Neuron (in vitro differentiated cells): ENCODE results near the gene TRIM39.
"Not testable (repeated sequence)": the region's sequence is repeated elsewhere in the genome, so short reads cannot be mapped to it uniquely, and the experiment has no call there.

Experiments used
- H2AFZ ChIP-seq: one replicate; pipeline ENCODE4 v1.6.1; 2013; ENCODE audit warnings: low read depth, mild to moderate bottlenecking, inconsistent platforms, low read length, moderate library complexity
- H3K27me3 ChIP-seq: one replicate; pipeline ENCODE4 v1.6.1; 2013; ENCODE audit warnings: low read length; ENCODE audit not compliant: insufficient read depth
- H3K36me3 ChIP-seq: one replicate; pipeline ENCODE4 v1.6.1; 2013; ENCODE audit warnings: low read length; ENCODE audit not compliant: insufficient read depth
- H3K4me1 ChIP-seq: one replicate; pipeline ENCODE4 v1.6.1; 2013; ENCODE audit warnings: low read length; ENCODE audit not compliant: insufficient read depth
- H3K4me3 ChIP-seq: 2 replicates; pipeline ENCODE4 v1.5.1; 2013; ENCODE audit warnings: mild to moderate bottlenecking, low read length, moderate library complexity
- H3K9me3 ChIP-seq: one replicate; pipeline ENCODE4 v1.6.1; 2013; ENCODE audit warnings: low read length

The TRIM39 gene

DNA sequence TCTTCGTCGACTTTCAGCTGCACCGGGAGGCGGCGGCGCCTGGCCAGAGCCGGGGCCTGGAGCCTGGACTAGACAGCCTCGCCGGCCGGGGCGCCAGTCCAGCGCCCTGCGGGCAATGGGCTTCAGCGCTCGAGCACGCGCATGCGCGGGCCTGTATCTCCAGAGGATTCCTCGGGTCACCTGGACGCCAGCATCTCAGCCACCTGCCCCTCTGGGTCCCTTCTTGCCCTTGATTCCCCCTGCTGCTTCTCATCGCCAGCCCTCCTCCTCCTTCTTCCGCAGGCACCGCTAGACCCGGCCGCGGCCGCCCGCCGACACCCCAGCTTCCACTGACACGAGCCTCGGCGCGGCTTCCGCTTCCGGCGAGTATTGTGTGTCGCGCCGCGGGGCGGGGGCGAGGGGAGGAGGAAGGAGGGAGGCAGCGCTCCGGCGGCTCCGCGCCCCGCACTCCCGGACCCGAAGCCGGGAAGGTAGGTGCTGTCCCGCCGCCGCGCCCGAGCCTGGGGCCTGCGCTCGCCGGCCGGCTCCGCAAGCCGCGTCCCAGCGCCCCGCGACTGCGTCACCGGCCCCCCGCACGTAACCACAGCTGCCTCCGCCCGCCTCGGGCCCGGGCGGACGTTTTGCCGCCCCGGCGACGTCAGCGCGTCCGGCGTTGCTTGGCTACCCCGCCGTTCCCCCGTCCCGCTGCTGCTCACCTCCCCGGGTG, at the start of gene TRIM39:
Gene TRIM39 (plus strand): TSS at position 402 of the 706 bp plus-strand sequence. CDS start 2,391 bp downstream, outside the sequence.
- Histone ChIP-seq H3K4me1 (peaks cover 19% of the 10 kb centered on the region), H2AFZ (peak within 1 kb of the TSS; percentile 62), H3K36me3 (peaks cover 21% of the 10 kb centered on the region), H3K9me3 (peaks cover 3% of the 10 kb centered on the region), H3K4me3 (peak within 1 kb of the TSS; percentile 62), H3K27me3 (no peaks in the 10 kb centered on the region)

DNA sequence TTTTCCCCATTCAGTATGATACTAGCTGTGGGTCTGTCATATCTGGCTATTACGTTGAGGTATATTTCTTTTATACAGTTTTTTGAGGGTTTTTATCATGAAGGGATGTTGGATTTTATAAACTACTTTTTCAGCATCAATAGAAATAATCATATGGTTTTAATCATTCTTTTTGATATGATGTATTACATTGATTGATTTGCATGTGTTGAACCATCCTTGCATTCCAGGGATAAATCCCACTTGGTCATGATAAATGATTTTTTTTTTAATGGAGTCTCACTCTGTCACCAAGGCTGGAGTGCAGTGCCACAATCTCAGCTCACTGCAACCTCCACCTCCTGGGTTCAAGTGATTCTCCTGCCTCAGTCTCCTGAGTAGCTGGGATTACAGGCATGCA, 45.7 kb upstream of the TRIM39 start:
- not testable (repeated sequence) for H3K36me3 ChIP-seq, H3K4me3 ChIP-seq, H3K27me3 ChIP-seq, H3K4me1 ChIP-seq, H2AFZ ChIP-seq
- peaks cover 21% of the 10 kb centered on the region for H3K9me3 ChIP-seq

DNA sequence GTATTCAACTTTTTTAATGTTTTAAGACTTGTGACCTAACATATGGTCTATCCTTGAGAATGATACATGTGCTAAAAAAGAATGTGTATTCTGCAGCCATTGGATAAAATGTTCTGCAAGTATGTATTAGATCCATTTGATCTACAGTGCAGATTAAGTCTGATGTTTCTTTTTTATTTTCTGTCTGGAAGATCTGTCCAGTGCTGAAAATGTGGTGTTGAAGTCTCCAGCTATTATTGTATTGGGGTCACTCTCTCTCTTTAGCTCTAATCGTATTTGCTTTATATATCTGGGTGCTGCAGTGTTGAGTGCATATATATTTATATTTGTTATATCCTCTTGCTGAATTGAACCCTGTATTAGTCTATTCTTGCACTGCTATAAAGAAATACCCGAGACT, 44.2 kb upstream of the TRIM39 start:
- Histone ChIP-seq H3K4me3 (no peak overlapping the region), H2AFZ (no peak overlapping the region), H3K9me3 (peaks cover 21% of the 10 kb centered on the region)

GRCh38 chr6:30283761-30284160, 43.0 kb upstream of the TRIM39 start:
- Histone ChIP-seq H3K27me3 (no peaks in the 10 kb centered on the region), H3K36me3 (peaks cover 2% of the 10 kb centered on the region), H3K4me3 (no peak overlapping the region), H3K9me3 (peaks cover 25% of the 10 kb centered on the region), H2AFZ (no peak overlapping the region), H3K4me1 (no peaks in the 10 kb centered on the region)

More for the DNA sequence above, 44.2 kb upstream of the TRIM39 start:
- no peaks in the 10 kb centered on the region for H3K4me1 ChIP-seq
- no peaks in the 10 kb centered on the region for H3K36me3 ChIP-seq
- no peaks in the 10 kb centered on the region for H3K27me3 ChIP-seq

- peaks cover 36% of the 10 kb centered on the region for H3K9me3 ChIP-seq
- no peaks in the 10 kb centered on the region for H3K27me3 ChIP-seq
- H3K4me3 ChIP-seq: no peak overlapping the region
- no peaks in the 10 kb centered on the region for H3K4me1 ChIP-seq
- H3K36me3 ChIP-seq: peaks cover 32% of the 10 kb centered on the region
- H2AFZ ChIP-seq: no peak overlapping the region
Measured at GRCh38 chr6:30287139-30287538, 39.6 kb upstream of the TRIM39 start.

GRCh38 chr6:30295837-30296236, 30.9 kb upstream of the TRIM39 start:
- no peak overlapping the region for H2AFZ ChIP-seq
- H3K27me3 ChIP-seq: no peaks in the 10 kb centered on the region
- H3K9me3 ChIP-seq: no peaks in the 10 kb centered on the region
- H3K4me1 ChIP-seq: no peaks in the 10 kb centered on the region
- peaks cover 50% of the 10 kb centered on the region for H3K36me3 ChIP-seq
- H3K4me3 ChIP-seq: no peak overlapping the region

DNA sequence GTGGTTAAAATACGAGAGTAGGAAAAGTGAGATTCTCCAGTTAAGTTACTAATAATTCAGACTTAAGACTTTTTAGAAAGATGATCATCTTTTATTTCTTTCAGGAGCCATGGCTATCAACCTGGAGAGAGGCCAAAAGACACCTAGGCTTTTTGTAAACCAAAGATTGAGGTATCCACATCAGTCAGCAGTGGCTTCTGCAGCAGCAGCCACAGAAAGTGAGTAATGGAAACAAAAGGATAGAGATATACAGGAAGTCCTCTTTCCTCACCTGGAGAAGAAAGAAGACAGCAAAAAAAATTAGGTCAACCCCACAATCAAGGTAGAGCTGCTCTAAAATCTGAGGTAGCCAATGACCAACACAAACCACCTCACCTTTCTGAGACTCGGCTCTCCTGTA, 22.7 kb upstream of the TRIM39 start:
- H3K27me3 ChIP-seq: no peaks in the 10 kb centered on the region
- no peaks in the 10 kb centered on the region for H3K4me1 ChIP-seq
- H3K36me3 ChIP-seq: peaks cover 37% of the 10 kb centered on the region
- no peak overlapping the region for H3K4me3 ChIP-seq
- H2AFZ ChIP-seq: no peak overlapping the region
- peaks cover 19% of the 10 kb centered on the region for H3K9me3 ChIP-seq

DNA sequence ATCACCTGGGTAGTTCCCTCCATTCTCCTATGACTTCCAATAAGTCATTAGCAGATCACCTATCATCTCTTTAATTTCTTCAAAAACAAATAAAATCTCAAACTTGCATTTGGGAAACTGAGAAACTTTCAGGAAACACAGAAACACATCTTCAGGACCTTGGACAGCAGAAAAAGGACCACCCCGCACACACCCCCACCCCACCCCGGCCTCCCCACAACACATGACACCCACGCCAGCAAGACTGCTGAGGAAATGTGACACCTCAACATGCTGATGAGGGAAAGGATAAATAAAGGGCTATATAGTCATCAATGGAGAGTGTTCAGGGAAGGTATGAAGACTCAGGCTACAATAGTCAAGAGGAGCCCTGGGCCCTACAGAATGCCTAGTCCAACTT, 15.6 kb upstream of the TRIM39 start:
- Histone ChIP-seq H2AFZ (no peak overlapping the region), H3K27me3 (no peaks in the 10 kb centered on the region), H3K4me3 (no peak overlapping the region), H3K9me3 (no peaks in the 10 kb centered on the region), H3K36me3 (peaks cover 41% of the 10 kb centered on the region), H3K4me1 (no peaks in the 10 kb centered on the region)

DNA sequence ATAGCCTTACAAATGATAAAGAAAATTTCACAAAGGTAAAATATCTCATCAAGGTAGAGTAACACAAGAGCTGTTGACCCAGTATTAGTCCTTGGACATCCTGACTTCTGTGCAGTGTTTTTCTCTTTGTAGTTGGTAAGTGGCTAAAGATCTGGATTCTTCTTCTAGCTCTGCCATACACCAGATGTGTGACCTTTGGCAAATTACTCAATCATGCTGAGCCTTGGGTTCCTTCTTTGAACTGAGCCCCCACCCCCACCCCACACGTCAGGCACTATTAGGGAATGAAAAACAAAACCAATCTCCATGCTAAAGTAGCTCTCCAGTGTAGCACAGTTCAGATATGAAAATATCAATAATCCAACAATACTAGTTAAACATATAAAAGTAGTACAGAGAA, 15.1 kb upstream of the TRIM39 start:
- no peak overlapping the region for H3K4me3 ChIP-seq
- peaks cover 42% of the 10 kb centered on the region for H3K36me3 ChIP-seq

GRCh38 chr6:30312266-30312665, 14.5 kb upstream of the TRIM39 start:
- Histone ChIP-seq H3K9me3 (no peaks in the 10 kb centered on the region), H3K27me3 (no peaks in the 10 kb centered on the region), H3K36me3 (peaks cover 43% of the 10 kb centered on the region), H3K4me3 (no peak overlapping the region), H2AFZ (no peak overlapping the region), H3K4me1 (no peaks in the 10 kb centered on the region)

More for the DNA sequence above, 15.1 kb upstream of the TRIM39 start:
- H3K27me3 ChIP-seq: no peaks in the 10 kb centered on the region
- H3K9me3 ChIP-seq: no peaks in the 10 kb centered on the region
- H3K4me1 ChIP-seq: no peaks in the 10 kb centered on the region
- H2AFZ ChIP-seq: no peak overlapping the region

DNA sequence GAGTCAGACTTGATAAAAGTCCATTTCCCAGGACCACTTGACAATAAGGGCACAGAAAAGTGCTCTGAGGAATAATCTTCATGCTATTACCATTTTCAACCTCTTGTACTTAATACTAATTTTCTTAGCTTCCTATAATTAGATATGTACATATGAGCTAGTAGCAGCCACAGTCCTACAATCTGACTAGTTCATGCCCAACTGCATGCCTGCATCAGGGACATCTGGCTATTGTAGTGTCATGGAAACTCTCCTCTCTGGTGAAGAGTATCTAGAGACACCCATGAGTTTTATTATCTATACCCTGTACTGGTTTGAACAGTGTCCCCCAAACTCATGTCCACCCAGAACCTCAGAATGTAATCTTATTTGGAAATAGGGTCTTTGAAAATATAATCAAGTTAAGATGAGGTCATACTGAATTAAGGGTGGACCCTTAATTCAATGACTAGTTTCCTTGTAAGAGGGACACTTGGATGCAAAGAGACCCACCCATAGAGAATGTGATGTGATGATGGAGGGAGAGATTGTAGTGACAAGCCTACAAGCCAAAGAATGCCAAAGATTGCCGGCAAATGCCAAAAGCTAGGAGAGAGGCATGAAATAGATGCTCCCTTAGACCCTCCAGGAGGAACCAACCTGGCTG, 13.9 kb upstream of the TRIM39 start:
- no peak overlapping the region for H2AFZ ChIP-seq
- no peaks in the 10 kb centered on the region for H3K27me3 ChIP-seq
- no peaks in the 10 kb centered on the region for H3K4me1 ChIP-seq
- no peak overlapping the region for H3K4me3 ChIP-seq
- H3K9me3 ChIP-seq: no peaks in the 10 kb centered on the region
- H3K36me3 ChIP-seq: peaks cover 43% of the 10 kb centered on the region

GRCh38 chr6:30315156-30315555, 11.6 kb upstream of the TRIM39 start:
- H3K4me1 ChIP-seq: no peaks in the 10 kb centered on the region
- H3K36me3 ChIP-seq: peaks cover 40% of the 10 kb centered on the region
- peaks cover 3% of the 10 kb centered on the region for H3K9me3 ChIP-seq
- no peak overlapping the region for H3K4me3 ChIP-seq
- H3K27me3 ChIP-seq: no peaks in the 10 kb centered on the region
- no peak overlapping the region for H2AFZ ChIP-seq

DNA sequence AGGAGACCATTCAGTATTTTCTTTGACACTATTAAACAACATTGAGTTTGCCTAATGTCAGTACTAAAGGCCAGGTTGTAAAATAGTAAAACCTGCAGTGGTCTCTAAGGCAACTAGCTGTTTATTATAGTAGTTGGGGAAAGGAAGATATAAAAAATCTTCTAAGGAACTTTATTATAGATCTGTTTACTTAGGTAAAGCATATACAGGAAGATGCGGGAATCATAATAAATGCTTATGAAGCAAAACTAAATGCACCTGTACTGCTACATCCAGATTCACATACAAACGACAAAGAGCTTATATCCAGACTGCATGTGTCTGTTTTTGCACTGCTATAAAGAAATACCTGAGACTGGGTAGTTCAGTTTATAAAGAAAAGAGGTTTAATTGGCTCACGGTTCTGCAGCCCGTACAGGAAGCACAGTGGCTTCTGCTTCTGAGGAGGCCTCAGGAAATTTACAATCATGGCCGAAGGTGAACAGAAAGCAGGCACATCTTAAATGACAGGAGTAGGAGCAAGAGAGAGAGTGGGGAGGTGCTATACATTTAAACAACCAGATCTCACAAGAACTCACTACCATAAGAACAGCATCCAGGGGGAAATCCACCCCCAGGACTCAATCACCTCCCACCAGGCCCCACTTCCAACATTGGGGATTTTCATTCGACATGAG, 8.7 kb upstream of the TRIM39 start:
- Histone ChIP-seq H3K4me1 (no peaks in the 10 kb centered on the region), H2AFZ (no peak overlapping the region), H3K4me3 (no peak overlapping the region), H3K36me3 (peaks cover 33% of the 10 kb centered on the region), H3K9me3 (peaks cover 6% of the 10 kb centered on the region), H3K27me3 (no peaks in the 10 kb centered on the region)
